ENCODE data around the gene DOCK1. TPM values are rescaled to one million over a fixed set of nuclear protein-coding genes. Genes with fewer than 3 reads are reported as not detected.

DOCK1 gene
- total RNA-seq, 1 experiment from 2014 or later: 40.0 TPM

- no peak for TF ChIP-seq CTCF (IDR thresholded peaks at IDR 0.05; ENCODE audit: unreplicated experiment)
- Mint-ChIP-seq H3K9me3 (ENCODE audit: unreplicated experiment) (no peaks in the 10 kb centered on the region), H3K36me3 (ENCODE audit: insufficient read depth, unreplicated experiment) (no peaks in the 10 kb centered on the region), H3K4me1 (ENCODE audit: insufficient read depth, unreplicated experiment) (no peaks in the 10 kb centered on the region), H3K4me3 (ENCODE audit: unreplicated experiment) (no peak overlapping the region), H3K27ac (ENCODE audit: low read depth, unreplicated experiment) (no peak overlapping the region), H3K27me3 (ENCODE audit: insufficient read depth, unreplicated experiment) (no peaks in the 10 kb centered on the region)
- CTCF ChIA-PET: interaction anchor here (0.7 kb wide), 1 partner anchor 958 kb away, joined by 3 read pairs; no protein-coding TSS in a partner anchor
- POLR2A ChIA-PET: no interaction called here
- intact Hi-C loops (cut with micrococcal nuclease): no loop called here
- peak; percentile 5 for DNase-seq (ENCODE audit: unreplicated experiment)
- BruUV-seq (replicated peaks): no TSS peak
Observed at GRCh38 chr10:127398140-127398970, 493.1 kb downstream of the DOCK1 start.

- POLR2A ChIA-PET: no interaction called here
- TF ChIP-seq CTCF (IDR thresholded peaks at IDR 0.05; ENCODE audit: unreplicated experiment): no peak
- intact Hi-C loops (cut with micrococcal nuclease): no loop called here
- DNase-seq (ENCODE audit: unreplicated experiment): no peak
- Mint-ChIP-seq H3K36me3 (ENCODE audit: insufficient read depth, unreplicated experiment) (no peaks in the 10 kb centered on the region), H3K27ac (ENCODE audit: low read depth, unreplicated experiment) (no peak overlapping the region), H3K27me3 (ENCODE audit: insufficient read depth, unreplicated experiment) (no peaks in the 10 kb centered on the region), H3K4me3 (ENCODE audit: unreplicated experiment) (no peak overlapping the region), H3K4me1 (ENCODE audit: insufficient read depth, unreplicated experiment) (no peaks in the 10 kb centered on the region), H3K9me3 (ENCODE audit: unreplicated experiment) (no peaks in the 10 kb centered on the region)
- no TSS peak for BruUV-seq (replicated peaks)
- CTCF ChIA-PET: interaction anchor here (0.7 kb wide), 1 partner anchor 959 kb away, joined by 3 read pairs; no protein-coding TSS in a partner anchor
Observed at GRCh38 chr10:127398971-127399365, 493.7 kb downstream of the DOCK1 start.

GRCh38 chr10:127399668-127400067 lies 494.4 kb downstream of the DOCK1 start:
- H3K27ac Mint-ChIP-seq (ENCODE audit: low read depth, unreplicated experiment): no peak overlapping the region
- H3K36me3 Mint-ChIP-seq (ENCODE audit: insufficient read depth, unreplicated experiment): no peaks in the 10 kb centered on the region
- intact Hi-C loops (cut with micrococcal nuclease): no loop called here
- H3K4me3 Mint-ChIP-seq (ENCODE audit: unreplicated experiment): no peak overlapping the region
- ChIA-PET POLR2A (no interaction called here), CTCF (no interaction called here)
- H3K4me1 Mint-ChIP-seq (ENCODE audit: insufficient read depth, unreplicated experiment): no peaks in the 10 kb centered on the region
- BruUV-seq (replicated peaks): no TSS peak
- no peak for DNase-seq (ENCODE audit: unreplicated experiment)
- H3K9me3 Mint-ChIP-seq (ENCODE audit: unreplicated experiment): no peaks in the 10 kb centered on the region
- no peak for TF ChIP-seq CTCF (IDR thresholded peaks at IDR 0.05; ENCODE audit: unreplicated experiment)
- no peaks in the 10 kb centered on the region for H3K27me3 Mint-ChIP-seq (ENCODE audit: insufficient read depth, unreplicated experiment)

- H3K4me1 Mint-ChIP-seq (ENCODE audit: insufficient read depth, unreplicated experiment): no peaks in the 10 kb centered on the region
- H3K9me3 Mint-ChIP-seq (ENCODE audit: unreplicated experiment): no peaks in the 10 kb centered on the region
- ChIA-PET POLR2A (no interaction called here), CTCF (no interaction called here)
- H3K36me3 Mint-ChIP-seq (ENCODE audit: insufficient read depth, unreplicated experiment): no peaks in the 10 kb centered on the region
- H3K27me3 Mint-ChIP-seq (ENCODE audit: insufficient read depth, unreplicated experiment): no peaks in the 10 kb centered on the region
- H3K27ac Mint-ChIP-seq (ENCODE audit: low read depth, unreplicated experiment): no peak overlapping the region
- intact Hi-C loops (cut with micrococcal nuclease): no loop called here
- no peak for DNase-seq (ENCODE audit: unreplicated experiment)
- no peak overlapping the region for H3K4me3 Mint-ChIP-seq (ENCODE audit: unreplicated experiment)
- TF ChIP-seq CTCF (IDR thresholded peaks at IDR 0.05; ENCODE audit: unreplicated experiment): no peak
- BruUV-seq (replicated peaks): no TSS peak
Observed at GRCh38 chr10:127400216-127400615, 495.0 kb downstream of the DOCK1 start.
